HEK293 (cell line): ENCODE data around the gene DXO.
"Not testable (repeated sequence)": the region's sequence is repeated elsewhere in the genome, so short reads cannot be mapped to it uniquely, and the experiment has no call there.

ENCODE experiments used
- CTCF ChIA-PET: fragments of 350-600 bp; formaldehyde crosslinking; extraction: SDS; loops from one replicate; lab custom pipeline; 2021; ENCODE audit warnings: antibody characterized with exemption; lab: Yijun Ruan, JAX
- POLR2A ChIA-PET: fragments of 300-600 bp; formaldehyde crosslinking; extraction: SDS; loops from one replicate; lab custom pipeline; 2020; ENCODE audit warnings: antibody characterized with exemption, inconsistent platforms; lab: Yijun Ruan, JAX
- H3K27ac ChIP-seq: fragments of 200-500 bp; sonication (Bioruptor generic); 2 replicates; pipeline ENCODE4 v1.5.1; 2014; ENCODE audit warnings: low read depth, low read length, control low read depth, inconsistent platforms; ENCODE audit errors: extremely low read depth
- H3K36me3 ChIP-seq, 2 experiments: fragments of 200-500 bp in 1 of 2; sonication (Bioruptor generic) in 1 of 2; 1 replicate in 1 of 2; 2 replicates in 1 of 2; pipeline ENCODE4 v1.5.1; 2014 to 2017; ENCODE audit warnings: inconsistent platforms in 2 of 2, low read length in 2 of 2; ENCODE audit not compliant: control insufficient read depth in 2 of 2, insufficient read depth in 1 of 2
- H3K4me1 ChIP-seq: fragments of 200-500 bp; sonication (Bioruptor generic); 2 replicates; pipeline ENCODE4 v1.5.1; 2014; ENCODE audit warnings: mild to moderate bottlenecking, low read length, inconsistent platforms; ENCODE audit not compliant: control insufficient read depth, insufficient read depth
- H3K4me3 ChIP-seq: 2 replicates; pipeline ENCODE4 v1.5.1; 2011; ENCODE audit warnings: low read depth, mild to moderate bottlenecking, control low read depth, low read length, moderate library complexity
- H3K9me3 ChIP-seq: fragments of 200-500 bp; sonication (Bioruptor generic); 2 replicates; pipeline ENCODE4 v1.5.1; 2014; ENCODE audit warnings: low read depth, low read length, inconsistent platforms; ENCODE audit not compliant: control insufficient read depth, insufficient read depth
- BCL11A ChIP-seq: fragments of 450-650 bp; formaldehyde crosslinking; IDR thresholded peaks from 2 replicates; pipeline ENCODE4 v1.5.1; 2016; ENCODE audit warnings: low read depth, missing biosample characterization, missing genetic modification characterization
- BCL11B ChIP-seq: fragments of 450-650 bp; formaldehyde crosslinking; IDR thresholded peaks from 2 replicates; pipeline ENCODE4 v1.5.1; 2016; ENCODE audit warnings: low read depth, missing biosample characterization, missing genetic modification characterization
- IKZF3 ChIP-seq: fragments of 450-650 bp; IDR thresholded peaks from 2 replicates; pipeline ENCODE4 v1.5.0; 2018; ENCODE audit warnings: missing biosample characterization, mild to moderate bottlenecking, missing genetic modification characterization, moderate library complexity
- KLF9 ChIP-seq: fragments of 450-650 bp; formaldehyde crosslinking; IDR thresholded peaks from 2 replicates; pipeline ENCODE4 v1.5.1; 2016; ENCODE audit warnings: missing biosample characterization, missing genetic modification characterization, low read depth
- RBAK ChIP-seq: fragments of 450-650 bp; formaldehyde crosslinking; IDR thresholded peaks from 2 replicates; pipeline ENCODE4 v1.5.1; 2016; ENCODE audit warnings: missing biosample characterization, missing genetic modification characterization
- SALL2 ChIP-seq: fragments of 450-650 bp; formaldehyde crosslinking; IDR thresholded peaks from 2 replicates; pipeline ENCODE4 v1.5.0; 2017; ENCODE audit warnings: missing biosample characterization, mild to moderate bottlenecking, missing genetic modification characterization, borderline replicate concordance
- SP7 ChIP-seq: fragments of 450-650 bp; formaldehyde crosslinking; IDR thresholded peaks from 2 replicates; pipeline ENCODE4 v1.5.1; 2016; ENCODE audit warnings: missing biosample characterization, missing genetic modification characterization
- YY1 ChIP-seq: fragments of 450-650 bp; formaldehyde crosslinking; IDR thresholded peaks from 2 replicates; pipeline ENCODE4 v1.5.1; 2018; ENCODE audit warnings: missing biosample characterization, missing genetic modification characterization
- YY2 ChIP-seq: fragments of 450-650 bp; formaldehyde crosslinking; IDR thresholded peaks from 2 replicates; pipeline ENCODE4 v1.5.1; 2016; ENCODE audit warnings: missing biosample characterization, missing genetic modification characterization
- ZBTB17 ChIP-seq: fragments of 450-650 bp; formaldehyde crosslinking; IDR thresholded peaks from 2 replicates; pipeline ENCODE4 v1.5.1; 2016; ENCODE audit warnings: missing biosample characterization, missing genetic modification characterization
- ZFP41 ChIP-seq: fragments of 450-650 bp; formaldehyde crosslinking; IDR thresholded peaks from 2 replicates; pipeline ENCODE4 v1.5.1; 2016; ENCODE audit warnings: missing biosample characterization, missing genetic modification characterization, borderline replicate concordance
- ZNF211 ChIP-seq: fragments of 450-650 bp; formaldehyde crosslinking; IDR thresholded peaks from 2 replicates; pipeline ENCODE4 v1.5.1; 2016; ENCODE audit warnings: low read depth, missing biosample characterization, missing genetic modification characterization
- ZNF335 ChIP-seq: fragments of 450-650 bp; formaldehyde crosslinking; conservative IDR thresholded peaks from 2 replicates; pipeline ENCODE4 v1.5.1; 2016; ENCODE audit warnings: missing biosample characterization, missing genetic modification characterization
- ZSCAN16 ChIP-seq: fragments of 450-650 bp; formaldehyde crosslinking; IDR thresholded peaks from 2 replicates; pipeline ENCODE4 v1.5.1; 2016; ENCODE audit warnings: missing biosample characterization, missing genetic modification characterization
- ZSCAN30 ChIP-seq: fragments of 450-650 bp; IDR thresholded peaks from 2 replicates; pipeline ENCODE4 v1.5.1; 2018; ENCODE audit warnings: missing biosample characterization, mild to moderate bottlenecking, missing genetic modification characterization, moderate library complexity

Gene DXO

DNA sequence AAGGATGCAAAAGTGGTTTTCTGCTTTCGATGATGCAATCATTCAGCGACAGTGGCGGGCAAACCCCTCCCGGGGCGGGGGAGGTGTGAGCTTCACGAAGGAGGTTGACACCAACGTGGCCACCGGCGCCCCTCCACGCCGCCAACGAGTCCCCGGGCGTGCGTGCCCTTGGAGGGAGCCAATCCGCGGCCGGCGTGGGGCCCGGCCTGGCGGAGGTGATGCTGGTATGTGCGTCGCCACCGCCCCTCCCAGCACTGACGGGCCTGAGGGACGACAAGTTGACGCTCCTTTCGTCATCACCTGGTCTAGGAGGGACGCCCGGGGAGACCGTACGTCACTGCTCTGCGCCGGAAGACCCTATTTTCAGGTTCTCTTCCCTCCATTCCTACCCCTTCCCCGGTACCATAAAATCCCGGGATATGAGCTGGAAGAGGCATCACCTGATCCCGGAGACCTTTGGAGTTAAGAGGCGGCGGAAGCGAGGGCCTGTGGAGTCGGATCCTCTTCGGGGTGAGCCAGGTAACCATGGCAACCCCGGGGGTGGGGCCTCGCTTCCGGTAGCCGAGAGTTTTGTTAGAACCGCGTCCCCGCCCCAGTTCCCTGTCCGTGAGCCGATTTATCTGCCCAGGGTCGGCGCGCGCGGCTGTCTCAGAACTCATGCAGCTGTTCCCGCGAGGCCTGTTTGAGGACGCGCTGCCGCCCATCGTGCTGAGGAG, at the start of gene DXO (continued):
- peak; percentile 90 for TF ChIP-seq ZBTB17
- TF ChIP-seq ZNF211, result no peak
- TF ChIP-seq ZNF335, result peak; percentile 78
- peak; percentile 57; the same call in 1 of the 2 replicates for TF ChIP-seq YY1 (tag by site-specific recombination)
- TF ChIP-seq ZFP41, result no peak
- TF ChIP-seq ZSCAN16 (tag by site-specific recombination), result no peak
- TF ChIP-seq KLF9, result peak; percentile 86
- no peak for TF ChIP-seq SALL2 (tag by site-specific recombination)
- peak; percentile 3 for TF ChIP-seq ZSCAN30 (tag by site-specific recombination)
- TF ChIP-seq YY2 (tag by site-specific recombination), result peak; percentile 90
- TF ChIP-seq BCL11A, result no peak; the same call in 1 of the 2 replicates
- TF ChIP-seq BCL11B, result 0 out of 2 replicates have a peak, but pooled peaks have one; percentile 80
- no peak for TF ChIP-seq RBAK (tag by site-specific recombination)
- peak; percentile 100 for TF ChIP-seq IKZF3 (tag by site-specific recombination)
- TF ChIP-seq SP7 (tag by site-specific recombination), result peak; percentile 95

DNA sequence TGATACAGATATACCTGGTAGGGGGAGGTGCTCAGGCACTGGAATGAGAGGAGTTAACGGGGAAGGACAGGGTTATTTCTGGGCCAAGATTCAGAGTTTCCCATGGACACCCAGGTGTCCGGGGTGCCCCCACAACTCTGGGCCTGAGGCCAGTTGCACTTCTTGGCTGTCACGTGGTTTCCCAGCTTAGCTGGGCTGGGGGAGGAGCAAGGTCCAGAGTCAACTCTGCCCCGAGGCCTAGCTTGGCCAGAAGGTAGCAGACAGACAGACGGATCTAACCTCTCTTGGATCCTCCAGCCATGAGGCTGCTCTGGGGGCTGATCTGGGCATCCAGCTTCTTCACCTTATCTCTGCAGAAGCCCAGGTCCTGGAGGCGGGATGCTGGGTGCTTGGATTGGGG, 42.6 kb upstream of the DXO start, which contains the start of gene C4B:
TSS of gene C4B (plus strand) at position 249 of the 400 bp plus-strand sequence. CDS start at position 300, 51 bp downstream.
- H3K27ac ChIP-seq, H3K4me1 ChIP-seq, CTCF ChIA-PET, H3K4me3 ChIP-seq, H3K36me3 ChIP-seq, POLR2A ChIA-PET, H3K9me3 ChIP-seq: not testable (repeated sequence)

GRCh38 chr6:32013738-32014137, 41.8 kb upstream of the DXO start:
- H3K36me3 ChIP-seq, POLR2A ChIA-PET, H3K4me1 ChIP-seq, H3K4me3 ChIP-seq, H3K27ac ChIP-seq, CTCF ChIA-PET, H3K9me3 ChIP-seq: not testable (repeated sequence)

DNA sequence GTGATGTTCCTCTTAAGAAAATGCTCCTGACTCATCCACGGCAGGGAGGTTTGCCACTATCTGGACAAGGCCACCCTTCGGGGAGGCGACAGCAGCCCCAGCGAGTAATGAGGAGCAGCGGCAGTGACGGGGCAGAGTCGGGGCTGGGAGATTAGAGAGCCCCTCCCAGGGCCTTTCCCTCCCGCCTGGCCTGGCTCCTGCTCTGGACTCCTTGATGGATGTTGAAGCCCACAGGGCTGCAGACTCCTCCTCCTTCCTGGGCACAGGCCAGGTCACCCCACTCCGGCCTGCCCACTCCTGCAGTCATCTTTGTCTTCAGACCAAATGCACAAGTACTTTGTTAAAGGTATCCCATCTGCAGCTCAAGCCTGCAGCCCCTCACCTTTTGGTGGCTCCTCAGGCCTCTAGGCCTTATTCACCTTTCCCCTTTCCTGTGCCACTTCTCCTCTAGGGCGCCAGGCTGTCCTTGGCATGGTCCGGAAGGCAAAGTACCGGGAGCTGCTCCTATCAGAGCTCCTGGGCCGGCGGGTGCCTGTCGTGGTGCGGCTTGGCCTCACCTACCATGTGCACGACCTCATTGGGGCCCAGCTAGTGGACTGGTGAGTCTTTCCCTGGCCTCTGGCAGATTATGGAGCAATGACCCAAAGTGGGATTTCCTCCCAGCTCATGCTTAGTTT, 41.1 kb upstream of the DXO start:
- H3K9me3 ChIP-seq, CTCF ChIA-PET, H3K4me1 ChIP-seq, H3K36me3 ChIP-seq, H3K27ac ChIP-seq, H3K4me3 ChIP-seq, POLR2A ChIA-PET: not testable (repeated sequence)

DNA sequence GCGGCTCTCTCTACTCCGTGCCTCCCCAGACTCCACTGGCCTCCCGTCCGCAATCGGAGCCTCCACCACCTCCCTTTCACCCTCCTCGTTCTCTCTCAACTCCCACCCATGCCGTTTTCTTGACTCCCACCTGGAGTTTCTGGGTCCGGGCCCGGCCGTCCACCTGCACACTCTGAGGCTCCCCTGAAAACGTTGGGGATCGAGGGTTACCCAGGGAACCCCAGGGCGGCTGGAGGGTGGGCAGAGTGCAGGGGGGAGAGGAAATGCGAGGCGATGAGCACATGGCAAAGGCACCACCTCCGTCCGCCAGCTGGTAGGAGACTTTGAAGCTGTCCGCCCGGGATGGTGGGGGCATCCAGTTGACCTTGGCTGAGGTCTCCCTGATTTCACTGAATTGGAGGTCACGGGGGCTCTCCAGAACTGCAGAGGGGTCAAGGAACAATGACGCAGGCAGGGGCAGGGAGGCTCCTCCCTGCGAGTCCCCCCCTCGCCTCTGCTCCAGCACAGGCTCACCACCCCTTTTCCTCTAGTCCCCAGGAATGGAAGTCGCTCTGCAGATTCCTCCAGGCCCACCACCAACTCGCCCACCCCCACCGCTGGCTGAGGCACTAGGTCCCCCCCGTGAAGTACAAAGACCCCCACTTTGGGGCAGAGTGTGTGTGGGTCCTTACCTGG, 39.1 kb upstream of the DXO start:
- H3K4me1 ChIP-seq, CTCF ChIA-PET, H3K36me3 ChIP-seq, H3K27ac ChIP-seq, H3K4me3 ChIP-seq, POLR2A ChIA-PET, H3K9me3 ChIP-seq: not testable (repeated sequence)

GRCh38 chr6:32009537-32009936, 37.6 kb upstream of the DXO start:
- H3K4me1 ChIP-seq, H3K4me3 ChIP-seq, CTCF ChIA-PET, POLR2A ChIA-PET, H3K36me3 ChIP-seq, H3K9me3 ChIP-seq, H3K27ac ChIP-seq: not testable (repeated sequence)

DNA sequence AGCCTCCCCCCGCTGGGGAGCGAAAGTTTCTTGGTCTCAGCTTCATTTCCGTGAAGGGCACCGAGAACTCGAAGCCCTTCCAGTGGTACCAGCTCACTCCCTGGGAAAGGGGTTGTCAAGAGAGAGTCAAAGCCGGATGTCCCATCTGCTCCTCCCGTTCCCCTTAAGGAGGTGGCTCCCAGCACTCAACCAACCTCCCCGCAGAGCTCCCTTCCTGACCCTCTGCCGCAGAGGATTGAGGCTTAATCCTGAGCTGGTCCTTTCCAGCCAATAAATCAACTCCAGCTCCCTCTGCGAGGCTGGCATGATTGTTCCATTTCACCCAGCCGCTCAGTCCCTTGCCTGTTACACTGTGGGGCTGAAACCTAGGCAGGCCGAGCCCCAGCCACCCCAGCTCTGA, 36.7 kb upstream of the DXO start:
- H3K4me1 ChIP-seq, H3K27ac ChIP-seq, H3K36me3 ChIP-seq, POLR2A ChIA-PET, H3K4me3 ChIP-seq, CTCF ChIA-PET, H3K9me3 ChIP-seq: not testable (repeated sequence)

- H3K4me3 ChIP-seq, CTCF ChIA-PET, H3K27ac ChIP-seq, POLR2A ChIA-PET, H3K4me1 ChIP-seq, H3K9me3 ChIP-seq, H3K36me3 ChIP-seq: not testable (repeated sequence)
Measured at GRCh38 chr6:32008037-32008436, 36.1 kb upstream of the DXO start.
